WTC11 (cell line): ENCODE results near the gene CBX1. TPM values are rescaled to one million over a fixed set of nuclear protein-coding genes. Genes with fewer than 3 reads are reported as not detected.
A peak's percentile ranks its signal among the peaks of the same experiment; 100 is the strongest.
"Not testable (repeated sequence)": the region's sequence is repeated elsewhere in the genome, so short reads cannot be mapped to it uniquely, and the experiment has no call there.

Experiments used
- ATAC-seq: fragments of 200-7000 bp; cut with Tn5 transposase; 2 replicates; pipeline ENCODE4 v1.10.0; 2021; ENCODE audit warnings: mild to moderate bottlenecking, moderate library complexity
- CTCF ChIA-PET: fragments of 300-600 bp; sonication (Branson Sonifier 250); formaldehyde crosslinking; loops from one replicate; lab custom pipeline; 2021; ENCODE audit warnings: antibody characterized with exemption; lab: Charles Lee
- POLR2A ChIA-PET: fragments of 350-600 bp; sonication (Branson Sonifier 250); formaldehyde crosslinking; loops from one replicate; lab custom pipeline; 2021; ENCODE audit warnings: antibody characterized with exemption; lab: Charles Lee
- DNase-seq: peaks from one replicate; pipeline ENCODE4 v3.0.0; 2021; ENCODE audit warnings: low spot score
- H3K27ac Mint-ChIP-seq: 2 replicates; pipeline ENCODE4 v1.8.0; 2021; ENCODE audit warnings: mixed read lengths
- H3K27me3 Mint-ChIP-seq: 2 replicates; pipeline ENCODE4 v1.8.0; 2021; ENCODE audit warnings: low read depth, mild to moderate bottlenecking, moderate library complexity, mixed read lengths
- H3K36me3 Mint-ChIP-seq: 2 replicates; pipeline ENCODE4 v1.8.0; 2021; ENCODE audit warnings: mixed read lengths
- H3K4me1 Mint-ChIP-seq: 2 replicates; pipeline ENCODE4 v1.8.0; 2022; ENCODE audit warnings: mixed read lengths
- H3K4me3 Mint-ChIP-seq: 2 replicates; pipeline ENCODE4 v1.8.0; 2021; ENCODE audit warnings: mild to moderate bottlenecking, moderate library complexity, mixed read lengths
- H3K9me3 Mint-ChIP-seq: 2 replicates; pipeline ENCODE4 v1.8.0; 2021; ENCODE audit warnings: mixed read lengths
- ELF4 ChIP-seq: sonication (generic); formaldehyde crosslinking; IDR thresholded peaks from 2 replicates; pipeline ENCODE4 v1.8.1; 2022; ENCODE audit warnings: low read depth, mild to moderate bottlenecking, moderate library complexity, missing genetic modification reagents
- FOXP1 ChIP-seq: sonication (generic); formaldehyde crosslinking; IDR thresholded peaks from 2 replicates; pipeline ENCODE4 v1.8.0; 2022; ENCODE audit warnings: missing genetic modification reagents, mild to moderate bottlenecking, moderate library complexity, borderline replicate concordance
- IRF1 ChIP-seq: sonication (generic); formaldehyde crosslinking; IDR thresholded peaks from 2 replicates; pipeline ENCODE4 v1.8.0; 2023; ENCODE audit warnings: missing genetic modification reagents
- IRF2 ChIP-seq: sonication (generic); formaldehyde crosslinking; IDR thresholded peaks from 2 replicates; pipeline ENCODE4 v1.8.0; 2022; ENCODE audit warnings: low read depth, missing genetic modification reagents, borderline replicate concordance
- JAZF1 ChIP-seq: fragments of 250-450 bp; sonication (Bioruptor Pico); IDR thresholded peaks from 2 replicates; pipeline ENCODE4 v1.9.0; 2021; ENCODE audit warnings: moderate library complexity, mild to moderate bottlenecking, inconsistent platforms
- ZBTB21 ChIP-seq: sonication (generic); formaldehyde crosslinking; IDR thresholded peaks from 2 replicates; pipeline ENCODE4 v1.8.1; 2023; ENCODE audit warnings: mild to moderate bottlenecking, missing genetic modification reagents, borderline replicate concordance
- ZNF263 ChIP-seq: sonication (generic); formaldehyde crosslinking; IDR thresholded peaks from 2 replicates; pipeline ENCODE4 v1.8.1; 2022; ENCODE audit warnings: low read depth, mild to moderate bottlenecking, moderate library complexity, missing genetic modification reagents
- ZNF317 ChIP-seq: sonication (generic); formaldehyde crosslinking; IDR thresholded peaks from 2 replicates; pipeline ENCODE4 v1.8.1; 2023; ENCODE audit warnings: low read depth, mild to moderate bottlenecking, moderate library complexity, missing genetic modification reagents, borderline replicate concordance
- ZSCAN18 ChIP-seq: fragments of 250-450 bp; sonication (Bioruptor Pico); IDR thresholded peaks from 2 replicates; pipeline ENCODE4 v2.1.2; 2022; ENCODE audit warnings: mild to moderate bottlenecking, moderate library complexity
- total RNA-seq: library from RNA; stranded (reverse); gene quantifications from 3 replicates; pipeline ENCODE4 v1.2.3, GENCODE V29; 2021
- TF ChIP-seq, protein P1 (sequence below): sonication (generic); formaldehyde crosslinking; IDR thresholded peaks from 2 replicates; pipeline ENCODE4 v1.8.1; 2023; ENCODE audit warnings: mild to moderate bottlenecking, missing genetic modification reagents, borderline replicate concordance

Gene CBX1
- total RNA-seq, 1 experiment from 2014 or later, result 162 TPM

DNA sequence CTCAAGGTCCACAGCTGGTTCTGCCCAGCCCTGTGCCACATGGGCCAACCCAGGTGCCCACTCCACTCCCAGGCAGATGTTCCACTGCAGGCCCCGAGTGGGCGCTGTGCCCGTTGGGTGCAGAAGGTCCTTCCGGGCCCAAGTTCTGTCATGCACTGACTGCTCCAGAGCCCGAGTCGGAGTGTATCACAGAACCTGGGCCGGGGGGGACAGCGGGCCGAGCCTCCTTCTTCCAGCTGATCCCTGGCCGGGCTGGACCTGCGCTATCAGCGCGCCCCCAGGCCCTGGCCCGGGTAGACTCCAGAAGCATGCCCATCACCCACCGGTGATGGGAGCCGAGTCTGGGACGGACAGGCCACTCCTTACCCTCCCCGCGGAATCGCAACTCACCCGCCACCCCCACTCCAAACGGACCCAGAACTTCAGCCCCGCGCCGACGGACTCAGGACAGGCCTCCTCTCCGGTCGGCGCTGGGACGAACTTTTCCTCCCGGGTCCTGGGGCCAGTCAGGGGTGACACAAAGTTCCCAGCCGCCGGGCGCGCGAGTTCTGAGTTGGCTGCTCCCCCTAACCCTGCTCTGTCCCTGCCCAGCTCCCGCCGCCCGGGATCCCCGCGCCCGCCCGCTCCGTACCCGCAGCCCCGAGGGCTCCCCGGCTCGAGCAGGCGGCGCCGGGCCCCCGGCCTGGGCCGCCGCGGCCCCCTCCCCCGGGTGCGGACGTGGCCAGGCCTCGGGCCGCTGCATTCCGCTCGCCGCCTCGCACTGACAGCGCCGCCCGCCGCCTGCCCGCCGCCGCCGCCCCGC is 64.0 kb downstream of the CBX1 start, which contains the start of gene COPZ2:
Gene COPZ2, minus strand, starts transcription at position 762 of the 802 bp plus-strand sequence. Its CDS starts 20 bp downstream, at position 742.
- POLR2A ChIA-PET, result interaction anchor here (0.8 to 1.5 kb wide), 2 partner anchors 11 to 19 kb away, joined by 3 to 4 read pairs; partner anchors contain the start of gene NFE2L1

DNA sequence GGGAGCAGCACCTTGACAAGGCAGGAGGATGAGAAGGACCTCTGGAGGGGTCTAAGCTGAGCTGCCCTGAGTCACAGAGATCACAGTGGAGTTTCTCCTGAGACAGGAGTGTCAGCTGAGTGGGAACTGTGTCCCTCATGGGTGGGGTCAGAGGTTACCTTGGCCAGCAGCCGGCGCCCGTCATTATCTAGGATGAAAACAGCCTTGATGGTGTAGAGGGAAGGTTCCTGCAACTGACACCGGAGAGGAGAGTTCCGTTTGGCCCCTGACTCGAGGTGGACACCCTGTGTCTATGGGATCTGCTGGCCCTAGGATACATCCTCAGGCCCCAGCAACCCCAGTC is 64.6 kb downstream of the CBX1 start:
- TF ChIP-seq ZNF317 (CRISPR knock-in tag) (no peak), ELF4 (CRISPR knock-in tag) (no peak), ZBTB21 (CRISPR knock-in tag) (no peak), IRF2 (CRISPR knock-in tag) (no peak), ZNF263 (CRISPR knock-in tag) (no peak), JAZF1 (CRISPR knock-in tag) (no peak)
- TF ChIP-seq, protein P1, sequence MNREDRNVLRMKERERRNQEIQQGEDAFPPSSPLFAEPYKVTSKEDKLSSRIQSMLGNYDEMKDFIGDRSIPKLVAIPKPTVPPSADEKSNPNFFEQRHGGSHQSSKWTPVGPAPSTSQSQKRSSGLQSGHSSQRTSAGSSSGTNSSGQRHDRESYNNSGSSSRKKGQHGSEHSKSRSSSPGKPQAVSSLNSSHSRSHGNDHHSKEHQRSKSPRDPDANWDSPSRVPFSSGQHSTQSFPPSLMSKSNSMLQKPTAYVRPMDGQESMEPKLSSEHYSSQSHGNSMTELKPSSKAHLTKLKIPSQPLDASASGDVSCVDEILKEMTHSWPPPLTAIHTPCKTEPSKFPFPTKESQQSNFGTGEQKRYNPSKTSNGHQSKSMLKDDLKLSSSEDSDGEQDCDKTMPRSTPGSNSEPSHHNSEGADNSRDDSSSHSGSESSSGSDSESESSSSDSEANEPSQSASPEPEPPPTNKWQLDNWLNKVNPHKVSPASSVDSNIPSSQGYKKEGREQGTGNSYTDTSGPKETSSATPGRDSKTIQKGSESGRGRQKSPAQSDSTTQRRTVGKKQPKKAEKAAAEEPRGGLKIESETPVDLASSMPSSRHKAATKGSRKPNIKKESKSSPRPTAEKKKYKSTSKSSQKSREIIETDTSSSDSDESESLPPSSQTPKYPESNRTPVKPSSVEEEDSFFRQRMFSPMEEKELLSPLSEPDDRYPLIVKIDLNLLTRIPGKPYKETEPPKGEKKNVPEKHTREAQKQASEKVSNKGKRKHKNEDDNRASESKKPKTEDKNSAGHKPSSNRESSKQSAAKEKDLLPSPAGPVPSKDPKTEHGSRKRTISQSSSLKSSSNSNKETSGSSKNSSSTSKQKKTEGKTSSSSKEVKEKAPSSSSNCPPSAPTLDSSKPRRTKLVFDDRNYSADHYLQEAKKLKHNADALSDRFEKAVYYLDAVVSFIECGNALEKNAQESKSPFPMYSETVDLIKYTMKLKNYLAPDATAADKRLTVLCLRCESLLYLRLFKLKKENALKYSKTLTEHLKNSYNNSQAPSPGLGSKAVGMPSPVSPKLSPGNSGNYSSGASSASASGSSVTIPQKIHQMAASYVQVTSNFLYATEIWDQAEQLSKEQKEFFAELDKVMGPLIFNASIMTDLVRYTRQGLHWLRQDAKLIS (CRISPR knock-in tag), result no peak
- TF ChIP-seq, all 79 proteins: peak for 0
- Mint-ChIP-seq H3K4me3 (peak overlapping the region; percentile 70), H3K4me1 (peaks cover 6% of the 10 kb centered on the region), H3K27ac (no peak overlapping the region), H3K27me3 (peaks cover 59% of the 10 kb centered on the region), H3K36me3 (no peaks in the 10 kb centered on the region), H3K9me3 (no peaks in the 10 kb centered on the region)
- POLR2A ChIA-PET, result interaction anchor here (0.8 kb wide), 1 partner anchor 19 kb away, joined by 3 read pairs; no protein-coding TSS in a partner anchor
- no peak for ATAC-seq
- no peak for DNase-seq
- CTCF ChIA-PET, result interaction anchor here (0.9 to 3.7 kb wide), 11 partner anchors 10 to 108 kb away, joined by 3 to 34 read pairs (median 5); partner anchors contain the start of gene NFE2L1

More for the DNA sequence above, 64.0 kb downstream of the CBX1 start, which contains the start of gene COPZ2:
- H3K36me3 Mint-ChIP-seq, result no peaks in the 10 kb centered on the region
- TF ChIP-seq IRF1 (CRISPR knock-in tag) (no peak), ZSCAN18 (CRISPR knock-in tag) (no peak), FOXP1 (CRISPR knock-in tag) (peak; percentile 66; the same call in 1 of the 2 replicates)
- TF ChIP-seq, all 79 proteins: peak for 1
- ATAC-seq (peak; percentile 65), DNase-seq (peak; percentile 55)
- H3K4me1 Mint-ChIP-seq, result peaks cover 6% of the 10 kb centered on the region
- peaks cover 59% of the 10 kb centered on the region for H3K27me3 Mint-ChIP-seq
- no peak within 1 kb of the TSS for H3K27ac Mint-ChIP-seq
- CTCF ChIA-PET, result interaction anchor here (1.1 to 3.7 kb wide), 10 partner anchors 11 to 71 kb away, joined by 3 to 34 read pairs (median 6); partner anchors contain the start of gene NFE2L1
- H3K9me3 Mint-ChIP-seq, result no peaks in the 10 kb centered on the region
- H3K4me3 Mint-ChIP-seq, result peak within 1 kb of the TSS; percentile 79

DNA sequence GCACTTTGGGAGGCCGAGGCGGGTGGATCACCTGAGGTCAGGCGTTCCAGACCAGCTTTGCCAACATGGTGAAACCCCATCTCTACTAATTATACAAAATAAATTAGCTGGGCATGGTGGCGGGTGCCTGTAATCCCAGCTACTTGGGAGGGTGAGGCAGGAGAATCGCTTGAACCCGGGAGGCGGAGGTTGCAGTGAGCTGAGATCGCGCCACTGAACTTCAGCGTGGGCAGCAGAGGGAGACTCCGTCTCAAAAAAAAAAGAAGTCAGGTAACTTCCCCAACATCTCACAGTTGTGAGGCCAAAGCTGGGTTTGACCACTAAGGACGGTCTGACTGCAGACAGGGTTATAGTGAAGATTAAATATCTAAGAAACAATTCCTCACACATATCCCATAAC is 66.5 kb downstream of the CBX1 start:
- POLR2A ChIA-PET, result interaction anchor here (0.9 kb wide), 1 partner anchor 14 kb away, joined by 7 read pairs; the partner anchor contains the start of gene NFE2L1
- peaks cover 56% of the 10 kb centered on the region for H3K27me3 Mint-ChIP-seq
- H3K4me1 Mint-ChIP-seq, H3K9me3 Mint-ChIP-seq, DNase-seq, ATAC-seq, H3K4me3 Mint-ChIP-seq, H3K27ac Mint-ChIP-seq, H3K36me3 Mint-ChIP-seq: not testable (repeated sequence)
- CTCF ChIA-PET, result interaction anchor here (0.6 to 3.7 kb wide), 10 partner anchors 8 to 88 kb away, joined by 3 to 34 read pairs (median 3); partner anchors contain the start of gene CDK5RAP3
